NCI-H2107 (cell line): Measurements from ENCODE around the gene RHOXF1.
"Not testable (repeated sequence)": the region's sequence is repeated elsewhere in the genome, so short reads cannot be mapped to it uniquely, and the experiment has no call there.

ENCODE experiments used
- DNase-seq: peaks from one replicate; lab custom pipeline; 2025; lab: John Stamatoyannopoulos, UW

Gene RHOXF1, protein sequence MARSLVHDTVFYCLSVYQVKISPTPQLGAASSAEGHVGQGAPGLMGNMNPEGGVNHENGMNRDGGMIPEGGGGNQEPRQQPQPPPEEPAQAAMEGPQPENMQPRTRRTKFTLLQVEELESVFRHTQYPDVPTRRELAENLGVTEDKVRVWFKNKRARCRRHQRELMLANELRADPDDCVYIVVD

GRCh38 chrX:120115438-120115963, at the start of gene RHOXF1:
Gene RHOXF1 (minus strand): TSS chrX:120115913. CDS start chrX:120115862, 51 bp downstream.
- DNase-seq, result no peak

DNA sequence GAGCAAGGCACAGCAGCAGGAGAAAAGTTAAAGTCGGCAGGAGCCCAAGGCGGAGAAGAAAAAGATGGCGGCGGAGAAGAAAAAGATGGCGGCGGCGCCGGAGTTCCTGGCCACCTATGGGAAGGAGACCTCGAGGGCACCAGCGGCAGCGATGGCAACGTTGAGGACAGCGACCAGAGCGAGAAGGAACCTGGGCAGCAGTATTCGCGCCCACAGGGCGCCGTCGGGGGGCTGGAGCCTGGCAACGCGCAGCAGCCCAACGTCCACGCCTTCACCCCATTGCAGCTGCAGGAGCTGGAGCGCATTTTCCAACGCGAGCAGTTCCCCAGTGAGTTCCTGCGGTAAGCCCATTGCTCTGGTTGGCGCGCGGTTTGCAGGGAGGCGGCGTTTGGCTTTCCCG, 43.4 kb upstream of the RHOXF1 start:
- DNase-seq, result not testable (repeated sequence)

DNA sequence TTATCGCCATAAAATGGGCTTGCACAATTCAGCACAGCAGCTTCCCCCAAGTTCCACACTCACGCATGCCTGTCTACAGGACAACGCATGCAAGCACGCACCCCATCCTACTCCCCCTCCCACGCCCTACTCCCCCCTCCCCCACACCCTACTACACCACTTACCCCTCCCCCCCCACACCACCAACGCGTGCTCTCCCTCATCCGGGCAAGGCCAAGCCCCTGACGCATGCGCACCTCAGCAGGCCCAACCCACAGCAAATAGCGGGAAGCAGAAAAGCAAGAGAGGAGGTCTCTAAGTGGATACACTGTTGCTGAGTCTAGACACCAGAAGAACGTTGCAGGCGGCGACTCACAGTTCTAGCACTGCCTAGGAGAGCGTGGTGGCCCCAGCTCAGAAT, 42.6 kb upstream of the RHOXF1 start, which contains the start of gene RHOXF2:
TSS of gene RHOXF2 (plus strand) at position 301 of the 400 bp plus-strand sequence. CDS start 138 bp downstream, outside the sequence.
- not testable (repeated sequence) for DNase-seq

GRCh38 chrX:120150109-120150744, 34.5 kb upstream of the RHOXF1 start:
- DNase-seq, result not testable (repeated sequence)

DNA sequence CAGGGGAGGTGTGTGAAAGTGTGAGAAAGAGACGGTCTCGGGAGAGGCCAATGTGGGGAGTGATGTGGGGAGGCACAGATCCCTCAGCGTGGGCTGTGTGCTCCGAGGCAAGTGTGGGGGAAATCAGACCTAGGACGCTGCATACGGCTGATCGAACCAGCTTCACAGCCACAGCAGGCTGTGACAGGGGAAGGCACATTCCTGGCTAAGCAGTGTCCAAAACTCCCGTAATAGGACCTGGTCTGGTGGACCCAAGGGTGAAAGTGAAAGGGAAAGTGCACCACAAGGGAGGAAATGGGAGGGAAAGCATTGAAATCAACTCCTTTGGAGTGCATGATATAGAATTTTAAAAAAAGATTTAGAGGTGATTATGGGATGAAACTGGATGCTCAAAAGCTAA, 31.8 kb upstream of the RHOXF1 start:
- DNase-seq, result no peak

DNA sequence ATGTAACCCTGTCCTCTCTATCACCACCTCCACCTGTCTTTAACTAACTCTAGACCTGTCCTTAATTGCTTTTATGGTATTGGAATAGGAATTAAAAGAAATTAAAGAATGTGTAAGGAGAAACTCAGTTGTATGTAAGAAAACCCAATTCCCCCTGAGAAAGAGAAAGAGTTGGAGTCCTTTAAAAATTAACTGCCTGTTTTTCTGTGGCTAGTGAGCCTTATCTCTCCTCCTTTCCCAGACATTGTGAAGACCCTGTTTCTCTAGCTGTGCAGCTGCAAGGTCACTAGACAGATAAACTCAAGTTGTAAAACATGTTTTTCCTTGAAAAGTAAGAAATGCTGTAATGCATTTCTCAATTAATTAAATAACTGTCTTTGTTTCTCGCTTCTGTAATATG, 30.6 kb upstream of the RHOXF1 start:
- not testable (repeated sequence) for DNase-seq

GRCh38 chrX:120145295-120145925, 29.7 kb upstream of the RHOXF1 start:
- DNase-seq, result no peak

DNA sequence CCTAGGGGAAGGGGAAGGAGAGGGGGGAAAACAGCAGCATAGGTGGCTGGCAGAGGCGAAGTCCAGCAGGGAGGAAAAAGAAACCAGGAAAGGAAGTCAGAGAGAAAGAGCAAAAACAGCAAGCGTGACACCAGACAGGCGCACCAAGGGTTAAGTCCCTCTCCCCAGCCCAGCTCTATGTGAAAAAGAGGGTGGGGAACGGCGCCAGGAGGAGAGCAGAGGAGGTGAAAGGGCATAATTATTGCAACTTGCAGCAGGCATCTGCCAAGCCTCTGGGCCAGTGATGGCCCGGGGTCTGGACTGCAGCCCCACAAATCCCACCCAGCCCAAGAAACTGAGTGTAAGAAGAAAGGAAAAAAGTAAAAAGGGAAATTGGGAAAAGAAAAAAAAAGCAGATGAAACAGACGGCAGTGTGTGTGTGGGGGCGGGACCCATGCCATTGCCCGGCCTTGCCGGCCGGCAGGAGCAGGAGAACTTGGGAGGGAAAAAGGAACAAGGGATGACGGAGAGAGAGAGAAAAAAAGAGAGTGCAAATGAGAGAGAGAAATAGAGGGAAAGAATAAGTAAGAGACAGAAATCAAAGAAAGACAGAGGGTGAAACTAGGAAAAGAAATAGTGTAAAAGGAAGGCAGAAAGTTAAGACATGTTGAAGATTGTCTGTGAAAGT, 28.6 kb upstream of the RHOXF1 start:
- DNase-seq, result no peak

DNA sequence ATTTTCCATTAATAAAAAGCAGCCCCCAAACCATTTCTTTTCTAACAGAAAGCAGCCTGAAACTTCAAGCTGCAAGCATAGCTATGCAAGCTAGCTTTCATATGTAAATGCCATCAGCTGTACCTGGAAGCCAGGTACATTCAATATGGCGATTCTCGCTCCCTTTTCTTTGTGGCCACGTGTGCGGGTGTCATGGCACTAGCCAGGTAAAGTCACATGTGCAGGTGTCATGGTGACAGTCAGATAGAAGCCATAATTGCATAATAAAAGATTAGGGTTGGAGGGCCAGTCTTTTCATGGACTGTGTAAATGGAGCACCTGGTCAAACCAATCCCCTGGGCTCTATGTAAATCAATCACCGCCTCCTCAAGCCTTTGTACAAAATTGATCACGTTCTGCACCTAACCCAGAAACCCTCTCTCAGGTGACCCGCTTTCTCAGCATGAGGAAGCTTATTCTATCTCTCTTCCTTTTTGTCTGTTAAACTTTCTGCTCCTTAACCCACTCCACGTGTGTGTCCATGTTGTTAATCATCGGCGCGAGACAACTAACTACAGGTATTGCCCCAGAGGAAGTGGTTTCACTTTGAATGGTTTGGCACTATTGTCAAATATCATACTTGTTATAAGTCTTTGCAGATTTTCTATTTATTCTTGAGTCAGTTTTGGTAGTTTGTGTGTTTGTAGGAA, 24.7 kb upstream of the RHOXF1 start:
- DNase-seq, result no peak

DNA sequence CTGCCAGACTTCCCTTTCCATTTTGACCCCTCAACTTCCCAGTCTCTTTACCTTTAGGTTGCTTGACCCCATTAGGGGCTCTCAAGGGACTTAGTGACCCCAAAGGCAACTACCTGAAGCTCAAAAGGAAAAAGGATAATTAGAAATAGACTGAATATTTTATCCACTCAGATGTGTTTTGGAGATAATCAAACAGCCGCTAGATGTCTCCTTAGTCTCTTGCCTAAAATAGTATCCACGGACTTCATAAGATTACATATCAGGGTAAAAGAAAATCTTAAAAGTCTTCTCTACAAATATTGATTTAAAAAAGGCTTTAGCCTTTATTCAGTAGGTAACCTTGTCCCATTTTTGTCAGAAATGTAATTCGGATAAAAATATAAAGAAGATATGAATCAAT, 21.7 kb upstream of the RHOXF1 start:
- no peak for DNase-seq

DNA sequence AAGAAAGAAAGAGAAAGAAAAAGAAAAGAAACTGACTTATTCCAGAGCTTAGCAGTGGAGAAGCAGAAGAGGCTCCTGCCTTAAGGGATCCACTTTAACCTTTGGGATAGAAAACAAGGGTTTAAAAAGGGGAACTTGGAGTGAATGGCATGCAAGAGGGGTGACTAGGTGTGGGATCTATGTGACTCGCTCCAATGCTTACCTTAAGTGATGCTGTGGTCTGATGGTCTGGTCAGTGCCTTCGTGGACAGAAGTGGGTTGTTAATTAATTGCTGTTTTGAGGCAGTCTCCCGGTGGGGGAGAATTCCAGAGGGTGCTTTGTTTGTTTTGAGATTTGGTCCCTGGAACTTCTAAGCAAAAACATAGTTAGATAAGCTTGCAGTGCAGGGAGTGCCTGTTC, 21.1 kb upstream of the RHOXF1 start:
- DNase-seq, result no peak

GRCh38 chrX:120136128-120136527, 20.4 kb upstream of the RHOXF1 start:
- DNase-seq, result no peak

DNA sequence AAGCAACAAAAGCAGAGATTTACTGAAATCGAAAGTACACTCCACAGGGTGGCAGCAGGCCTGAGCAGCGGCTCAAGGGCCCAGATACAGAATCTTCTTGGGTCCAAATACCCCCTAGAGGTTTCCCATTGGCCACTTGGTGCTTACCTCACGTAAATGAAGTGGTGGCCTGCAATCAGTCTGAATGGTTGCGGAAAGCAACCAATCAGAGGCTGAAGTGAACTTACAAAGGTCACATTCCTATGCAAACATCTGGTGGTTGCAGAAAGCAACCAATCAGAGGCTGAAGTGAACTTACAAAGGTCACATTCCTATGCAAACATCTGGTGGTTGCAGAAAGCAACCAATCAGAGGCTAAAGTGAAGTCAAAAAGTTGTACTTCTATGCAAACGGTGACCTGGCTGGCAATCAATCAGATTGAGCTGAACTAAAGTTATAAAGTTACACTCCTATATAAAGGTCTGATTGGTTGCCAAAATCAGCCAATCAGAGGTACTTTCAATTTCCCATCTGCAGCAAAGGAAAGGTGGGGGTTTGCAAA, 12.7 kb upstream of the RHOXF1 start:
- DNase-seq, result not testable (repeated sequence)

DNA sequence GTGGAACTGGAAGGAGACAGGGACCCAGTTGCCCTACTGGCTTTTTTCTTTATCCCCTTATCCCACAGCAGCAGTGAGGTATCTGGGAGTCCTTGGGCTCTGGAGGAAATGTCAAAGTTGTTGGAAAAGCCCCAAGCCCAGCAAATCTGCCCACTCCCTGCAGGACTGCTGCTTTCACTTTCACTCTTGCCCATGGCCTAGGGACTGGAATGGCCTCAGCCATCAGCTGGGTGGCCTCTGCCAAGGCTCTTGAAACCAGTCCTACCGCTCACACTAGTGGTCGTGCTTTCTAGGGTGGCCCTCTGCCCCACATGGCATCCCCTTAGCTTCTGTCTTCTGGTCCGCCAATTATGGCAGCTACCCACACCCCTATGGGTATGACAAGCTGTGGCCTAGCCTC, 9.7 kb upstream of the RHOXF1 start:
- DNase-seq, result no peak

DNA sequence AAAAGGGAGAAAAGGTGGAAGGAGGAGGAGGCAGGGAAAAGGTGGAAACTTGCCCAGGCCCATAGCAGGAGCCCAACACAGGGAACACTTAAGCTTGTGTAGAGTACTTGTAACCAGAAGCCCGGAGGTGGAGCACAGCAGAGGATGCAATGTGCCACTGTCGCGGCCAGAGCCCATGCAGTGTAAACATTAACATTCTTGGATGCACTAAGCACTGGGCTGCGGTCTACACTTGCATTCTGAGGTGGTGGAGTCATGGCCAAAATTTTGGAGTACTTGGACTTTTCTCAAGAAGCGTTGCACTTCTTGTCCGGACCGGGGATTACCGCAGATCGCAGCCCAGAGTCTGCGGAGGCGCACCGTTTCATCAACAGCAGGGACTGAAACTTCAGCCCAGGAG, 4.5 kb upstream of the RHOXF1 start:
- DNase-seq, result no peak

- DNase-seq, result no peak
Measured at GRCh38 chrX:120111611-120112010, 4.1 kb downstream of the RHOXF1 start.

- no peak for DNase-seq
Measured at GRCh38 chrX:120109378-120109777, 6.3 kb downstream of the RHOXF1 start.

- DNase-seq, result not testable (repeated sequence)
Measured at GRCh38 chrX:120104707-120105106, 11.0 kb downstream of the RHOXF1 start.

- DNase-seq, result not testable (repeated sequence)
Measured at GRCh38 chrX:120101057-120101456, 14.7 kb downstream of the RHOXF1 start.

DNA sequence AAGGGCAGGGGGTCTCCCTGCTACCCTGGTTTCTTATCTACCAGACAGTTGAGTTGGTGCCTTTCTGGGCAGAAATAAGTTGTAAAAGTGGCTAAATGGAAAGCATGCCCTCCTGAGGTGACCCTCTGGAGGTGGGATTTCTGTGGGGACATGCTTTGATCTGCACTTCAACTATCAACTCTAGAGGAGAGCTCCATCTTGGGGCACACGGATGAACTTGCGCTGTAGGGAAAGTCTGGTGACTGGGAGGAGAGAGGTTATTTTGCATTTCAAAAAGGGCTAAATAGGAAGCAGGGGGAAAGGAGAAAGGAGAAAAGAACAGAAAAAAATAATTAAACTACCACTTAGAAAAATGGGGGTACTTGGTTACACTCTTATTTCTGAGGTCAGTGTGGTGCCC, 25.5 kb downstream of the RHOXF1 start:
- no peak for DNase-seq

GRCh38 chrX:120087289-120088017, 28.3 kb downstream of the RHOXF1 start:
- no peak for DNase-seq
